GM12891 (cell line): ENCODE results near the gene MAP3K19.

Experiments
- POLR2AphosphoS5 ChIP-seq: IDR thresholded peaks from 2 replicates; pipeline ENCODE4 v1.6.1; 2011; ENCODE audit warnings: low read depth, low read length, control low read depth
- TAF1 ChIP-seq: IDR thresholded peaks from 2 replicates; pipeline ENCODE4 v1.6.1; 2011; ENCODE audit warnings: low read depth, low read length, control low read depth

DNA sequence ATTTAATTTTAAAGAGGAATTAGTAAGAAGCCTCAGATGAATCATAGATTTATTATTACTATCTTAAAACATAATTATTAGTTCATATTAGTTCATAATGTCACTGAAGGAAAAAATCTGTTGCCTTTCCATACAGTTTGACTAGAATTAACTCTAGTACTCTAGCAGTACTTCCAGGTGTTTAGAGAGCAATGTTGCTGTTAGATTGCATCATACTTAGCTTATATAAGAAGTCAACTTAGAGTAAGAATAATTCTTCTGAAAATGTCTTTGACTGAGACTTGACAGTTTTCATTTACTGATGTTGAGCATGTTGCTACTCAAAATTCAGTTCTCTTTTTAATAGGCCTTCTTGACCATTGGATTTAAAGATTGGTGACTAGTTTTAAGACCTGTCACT, 9.5 kb upstream of the MAP3K19 start:
- TF ChIP-seq POLR2AphosphoS5: no peak
- TF ChIP-seq TAF1: no peak
